NCI-H1048 (cell line): ENCODE data around the gene TMEM147.

ENCODE experiments used
- DNase-seq: peaks from one replicate; lab custom pipeline; 2025; lab: John Stamatoyannopoulos, UW

TMEM147 gene

DNA sequence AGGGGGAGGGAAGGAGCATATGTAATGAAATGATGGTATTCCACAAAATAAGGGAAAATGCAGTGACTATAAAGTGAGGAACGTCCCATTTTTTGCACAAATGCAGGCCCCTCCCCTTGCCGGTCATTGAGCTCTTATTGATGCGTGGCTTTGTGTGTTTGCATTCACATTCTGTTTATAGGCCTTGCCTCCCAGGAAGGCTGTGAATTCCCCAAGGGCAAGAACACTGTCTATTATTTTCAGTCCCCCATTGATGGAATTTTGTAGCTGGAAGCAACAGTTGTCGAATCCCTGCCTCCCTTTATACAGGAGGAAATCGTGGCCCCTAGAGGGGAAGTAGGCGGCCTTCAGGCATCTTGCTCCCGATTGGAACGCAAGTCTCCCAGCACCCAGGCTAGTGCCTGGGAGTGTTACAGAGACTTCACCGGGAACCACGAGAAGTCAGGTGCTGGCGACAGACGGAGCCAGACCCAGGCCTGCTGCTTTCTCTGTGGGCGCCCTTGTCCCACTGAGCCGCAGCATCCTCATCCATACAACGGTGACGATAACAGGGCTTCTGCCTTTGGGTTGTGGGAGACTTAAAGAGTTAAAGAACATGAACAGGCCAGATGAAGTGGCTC, 24.2 kb upstream of the TMEM147 start:
- no peak for DNase-seq

DNA sequence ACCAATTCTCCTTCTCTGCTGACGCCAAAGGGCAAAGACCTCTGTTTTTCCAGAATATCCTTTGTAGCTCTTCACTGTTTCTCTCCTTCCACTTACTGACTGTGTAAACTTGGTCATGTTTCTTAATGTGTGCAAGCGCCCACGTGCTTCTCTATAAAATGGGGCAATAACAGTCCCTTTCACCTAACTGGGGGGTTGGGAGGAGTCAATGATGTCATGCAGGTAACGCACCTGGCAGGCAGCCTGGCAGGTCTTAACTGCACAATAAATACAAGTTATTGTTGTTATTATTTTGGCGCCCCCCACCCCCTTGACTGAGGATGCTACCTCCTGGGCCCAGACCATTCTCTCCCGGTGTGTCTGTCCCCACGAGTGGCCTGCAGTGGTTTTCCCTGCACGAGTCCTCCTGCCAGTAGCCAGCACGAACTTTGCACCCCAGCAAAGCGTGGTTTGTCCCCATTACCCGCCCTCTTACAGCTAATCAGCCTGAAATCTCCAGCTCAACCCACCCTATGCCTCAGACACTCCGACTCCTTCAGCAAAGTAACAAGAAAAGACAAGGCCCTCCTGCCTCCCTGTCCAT, 22.6 kb upstream of the TMEM147 start:
- DNase-seq = no peak

DNA sequence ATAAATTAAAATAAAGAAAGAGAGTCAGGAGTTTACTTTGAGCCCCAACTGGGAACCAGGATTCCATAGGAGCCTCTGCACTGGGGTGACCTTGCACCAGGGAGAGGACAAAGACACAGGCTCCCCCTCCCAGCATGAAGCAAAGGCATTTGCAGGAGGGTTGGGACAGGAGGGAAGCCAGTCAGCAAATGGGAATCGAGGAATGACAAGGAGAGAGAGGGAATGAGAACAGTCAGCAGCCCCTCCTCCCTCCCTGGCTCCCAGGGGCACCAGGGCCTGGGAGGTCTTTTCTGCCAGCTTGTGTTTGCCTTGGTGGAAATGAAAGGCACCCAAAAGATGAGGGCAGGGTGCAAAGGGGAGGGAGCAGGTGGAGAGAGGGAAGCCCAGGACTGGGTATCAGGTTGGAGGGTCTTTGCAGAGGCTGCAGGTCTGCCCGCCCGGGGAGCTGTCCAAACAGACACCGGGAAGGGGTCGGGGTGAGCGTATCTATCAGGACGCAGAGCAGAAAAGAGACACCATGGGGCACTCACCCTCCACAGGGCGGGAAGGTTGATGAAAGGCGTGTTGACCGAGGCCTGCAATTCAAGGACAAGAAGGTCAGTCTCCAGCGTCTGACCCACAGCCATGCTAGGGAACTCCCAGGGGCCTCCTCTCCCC, 21.1 kb upstream of the TMEM147 start:
- no peak for DNase-seq

- no peak for DNase-seq
These were observed 19.6 kb upstream of the TMEM147 start for GRCh38 chr19:35525873-35526272.

- no peak for DNase-seq
These were observed 17.0 kb upstream of the TMEM147 start, which contains the start of gene SBSN for GRCh38 chr19:35528218-35529038. Gene SBSN (minus strand): TSS chr19:35528311. CDS start chr19:35528281, 30 bp downstream.

GRCh38 chr19:35529241-35530218, 15.9 kb upstream of the TMEM147 start:
- no peak for DNase-seq

DNA sequence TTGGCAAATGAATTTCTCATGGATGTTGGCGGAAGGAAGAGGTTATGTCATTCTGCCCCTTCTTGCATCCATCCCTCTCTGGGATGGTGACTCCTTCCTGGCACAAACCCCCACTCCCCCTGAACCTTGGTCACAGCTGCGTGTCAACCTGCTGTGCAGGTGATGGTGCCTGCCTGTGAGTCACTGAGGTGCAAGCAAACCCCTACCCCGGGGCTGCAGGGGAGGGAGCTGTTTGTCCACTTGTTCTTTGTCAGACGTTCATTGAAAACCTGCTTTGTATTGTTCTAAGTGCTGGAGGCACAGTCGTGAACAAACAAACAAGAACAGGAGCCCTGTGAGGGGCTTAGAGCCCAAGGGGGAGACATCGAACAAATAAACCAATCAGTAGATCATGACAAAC, 14.1 kb upstream of the TMEM147 start:
- no peak for DNase-seq

DNA sequence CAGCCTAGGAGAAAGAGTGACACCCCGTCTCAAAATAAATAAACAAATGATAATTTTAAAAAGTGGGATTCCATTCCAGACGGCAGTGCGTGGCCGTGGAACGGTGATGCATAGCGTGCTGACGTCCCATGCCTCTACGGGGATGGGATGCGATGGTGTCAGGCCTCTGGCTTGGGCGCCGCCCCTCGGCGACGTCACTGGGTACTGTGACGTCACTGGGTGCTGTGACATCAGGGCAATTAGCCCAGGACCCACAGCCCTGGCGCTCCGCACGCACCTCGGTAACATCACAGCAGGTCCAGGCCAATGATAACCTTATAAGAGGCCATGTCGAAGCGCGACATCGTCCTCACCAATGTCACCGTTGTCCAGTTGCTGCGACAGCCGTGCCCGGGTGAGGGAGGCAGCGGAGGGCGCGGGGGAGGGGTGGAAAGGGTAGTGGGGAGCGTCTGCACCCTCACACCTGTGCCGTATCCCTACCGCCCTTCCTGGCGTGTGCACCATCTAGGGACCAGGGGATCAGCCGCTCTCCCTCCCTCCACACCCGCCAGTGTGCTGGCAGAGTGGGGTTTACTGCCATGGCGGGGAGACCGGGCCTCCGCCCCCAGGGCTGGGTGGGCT, 12.1 kb upstream of the TMEM147 start, which contains the start of gene GAPDHS:
GAPDHS (plus strand) TSS at position 256 of the 621 bp plus-strand sequence; CDS start at position 328, 72 bp downstream.
- DNase-seq = no peak

- DNase-seq = no peak
These were observed 11.5 kb upstream of the TMEM147 start for GRCh38 chr19:35533822-35534392.

GRCh38 chr19:35534803-35535480, 10.5 kb upstream of the TMEM147 start:
- no peak for DNase-seq

DNA sequence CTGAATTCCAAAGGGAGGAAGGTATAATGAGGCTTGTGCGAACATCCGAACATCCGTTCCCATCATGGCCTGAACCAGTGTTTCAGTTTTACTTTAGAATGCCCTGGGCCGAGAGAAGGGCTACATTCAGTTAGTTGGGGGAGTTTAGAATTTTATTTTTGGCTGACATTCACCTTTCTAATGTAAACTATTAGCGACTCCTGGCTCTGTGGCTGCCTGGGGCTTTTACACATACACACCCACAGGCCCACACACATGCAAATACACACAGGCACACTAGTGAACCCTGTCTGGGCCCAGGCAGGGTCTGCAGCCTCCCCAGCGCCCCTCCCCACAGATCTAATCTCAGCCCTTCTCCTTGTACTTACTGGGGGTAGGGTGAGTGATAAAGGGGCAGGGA, 6.1 kb upstream of the TMEM147 start:
- DNase-seq = no peak

GRCh38 chr19:35539850-35540249, 5.6 kb upstream of the TMEM147 start:
- no peak for DNase-seq

DNA sequence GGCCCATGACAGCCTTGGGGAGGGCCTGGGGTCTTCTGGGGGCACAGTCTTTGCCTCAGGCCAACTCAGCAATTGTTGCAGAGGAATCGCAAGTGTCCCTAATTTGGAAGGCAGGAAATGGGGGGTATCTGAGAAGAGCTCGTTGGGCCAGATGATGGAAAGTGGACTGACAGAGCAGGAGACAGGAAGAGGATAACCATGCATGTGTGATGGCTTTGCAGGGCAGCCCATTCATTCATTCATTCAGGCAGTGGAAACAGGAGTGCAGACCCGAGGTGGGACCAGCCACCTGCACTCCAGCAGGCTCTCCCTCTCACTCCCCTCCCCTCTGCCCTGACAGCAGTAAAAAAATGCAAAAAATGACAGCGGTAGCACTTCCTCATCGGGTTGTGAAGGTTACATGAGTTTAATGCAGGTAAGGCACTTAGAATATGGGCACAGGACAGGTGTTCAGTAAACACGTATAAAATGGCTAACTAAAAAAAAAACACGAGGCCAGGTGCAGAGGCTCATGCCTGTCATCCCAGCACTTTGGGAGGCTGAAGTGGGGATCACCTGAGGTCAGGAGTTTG, 5.0 kb upstream of the TMEM147 start:
- DNase-seq = no peak

GRCh38 chr19:35542209-35542608, 3.2 kb upstream of the TMEM147 start:
- no peak for DNase-seq

GRCh38 chr19:35543280-35544109, 1.9 kb upstream of the TMEM147 start:
- no peak for DNase-seq

DNA sequence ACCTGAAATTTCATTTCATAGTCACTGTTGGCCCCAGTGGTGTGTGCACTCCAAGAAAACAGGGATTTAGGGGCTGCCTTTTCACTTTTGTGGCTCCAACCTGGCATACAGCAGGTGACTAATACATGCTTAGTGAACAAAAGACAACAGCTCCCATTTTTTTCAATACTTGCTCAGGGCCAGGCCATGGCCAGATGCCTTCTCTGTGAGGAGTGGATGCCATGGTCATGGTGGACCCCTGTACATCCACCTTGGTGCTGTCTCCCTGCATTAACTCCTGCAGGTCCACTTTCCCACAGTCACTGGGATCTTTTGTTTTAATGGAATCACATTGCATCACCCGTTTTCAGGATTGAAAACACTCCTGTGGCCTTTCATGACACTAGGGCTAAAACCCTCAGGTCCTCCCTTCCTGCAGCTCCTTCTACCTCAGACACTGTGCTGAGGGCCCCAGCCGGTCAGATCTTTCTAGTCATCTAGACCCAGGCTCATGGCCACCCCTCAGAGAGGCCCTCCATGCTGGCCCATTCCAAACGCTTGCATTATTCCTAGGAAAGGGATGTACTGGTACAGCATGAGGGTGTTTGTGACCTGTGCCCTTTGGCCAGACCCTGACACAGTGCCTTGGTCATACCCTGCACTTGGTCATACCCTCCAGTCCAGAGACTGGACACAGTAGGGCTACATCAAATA, 1.2 kb upstream of the TMEM147 start:
- DNase-seq = no peak

DNA sequence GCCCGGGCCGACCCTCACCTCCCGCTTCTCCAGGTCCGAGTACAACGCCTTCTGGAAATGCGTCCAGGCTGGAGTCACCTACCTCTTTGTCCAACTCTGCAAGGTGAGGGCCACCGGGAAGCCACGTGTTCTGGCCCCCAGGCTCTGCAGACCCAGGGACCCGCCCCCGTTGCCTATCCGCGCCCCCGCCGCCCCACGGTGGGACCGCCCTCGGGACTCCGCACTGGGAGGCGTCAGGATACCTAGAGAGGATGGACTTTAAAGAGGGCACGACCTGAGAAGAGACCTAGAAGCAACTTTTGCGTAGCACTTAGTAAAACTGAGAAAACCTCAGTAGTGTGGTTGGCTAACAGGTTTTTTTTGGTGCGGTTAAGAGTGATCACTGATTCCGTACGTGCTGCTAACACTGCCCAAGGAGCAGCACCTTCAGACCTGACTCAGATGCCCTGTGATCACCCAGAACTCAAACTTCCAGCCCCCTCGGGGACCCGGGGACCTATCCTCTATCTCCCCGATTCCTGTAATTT, 492 bp downstream of the TMEM147 start:
- DNase-seq = no peak

GRCh38 chr19:35546532-35546931, 1.1 kb downstream of the TMEM147 start:
- no peak for DNase-seq
